LoVo (cell line): ENCODE measurements around the gene XRCC5.
A peak's percentile ranks its signal among the peaks of the same experiment; 100 is the strongest.

Experiments used
- DNase-seq: peaks from one replicate; pipeline ENCODE4 v3.0.0-alpha.2; 2016; ENCODE audit warnings: low spot score

The XRCC5 gene

DNA sequence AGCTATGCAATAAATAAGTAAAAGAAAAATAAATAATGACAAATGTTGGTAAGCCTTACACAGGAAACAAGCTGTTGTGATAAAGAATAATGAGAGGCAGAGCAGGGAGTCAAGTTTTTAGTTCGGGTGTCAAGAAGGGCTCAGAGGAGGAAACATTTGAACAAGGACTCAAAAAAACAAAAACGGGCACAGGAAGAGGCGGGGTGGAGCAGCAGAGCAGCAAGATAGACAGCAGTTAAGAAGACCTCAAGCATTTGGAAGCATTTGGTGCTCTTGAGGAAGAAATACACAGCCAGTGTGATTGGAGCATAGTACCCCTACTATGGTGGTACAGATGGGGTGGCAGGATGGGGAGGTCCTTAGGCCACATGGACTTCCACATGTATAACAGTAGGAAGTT, 24.6 kb upstream of the XRCC5 start:
- no peak for DNase-seq

DNA sequence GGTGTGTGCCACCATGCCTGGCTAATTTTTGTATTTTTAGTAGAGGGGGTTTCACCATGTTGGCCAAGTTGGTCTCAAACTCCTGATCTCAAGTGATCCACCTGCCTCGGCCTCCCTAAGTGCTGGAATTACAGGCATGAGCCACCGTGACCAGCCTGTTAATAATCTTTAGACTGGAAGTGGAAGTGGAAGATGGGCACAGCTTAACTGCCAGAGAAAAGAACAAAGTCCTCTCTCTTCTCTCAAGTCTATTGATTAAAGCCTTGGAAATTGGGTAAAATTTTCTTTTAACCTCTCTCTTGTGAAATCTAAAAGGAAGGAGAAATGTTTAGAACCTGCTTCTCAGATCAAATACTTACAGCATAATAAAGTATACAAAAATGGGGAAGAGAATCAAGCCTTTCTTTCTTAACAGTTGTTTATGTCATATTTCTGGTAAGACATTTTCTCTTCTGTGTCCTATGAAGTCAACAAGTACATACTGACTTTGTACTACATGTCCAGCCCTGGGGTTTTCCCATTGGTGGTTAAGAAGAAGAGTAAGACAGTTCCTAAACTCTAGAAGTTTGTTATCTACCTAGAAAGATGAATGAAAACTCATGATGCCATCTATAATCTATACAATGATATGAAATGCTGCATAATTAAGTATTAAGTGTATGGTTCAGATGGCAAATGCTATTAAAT, 22.8 kb upstream of the XRCC5 start:
- DNase-seq = no peak

DNA sequence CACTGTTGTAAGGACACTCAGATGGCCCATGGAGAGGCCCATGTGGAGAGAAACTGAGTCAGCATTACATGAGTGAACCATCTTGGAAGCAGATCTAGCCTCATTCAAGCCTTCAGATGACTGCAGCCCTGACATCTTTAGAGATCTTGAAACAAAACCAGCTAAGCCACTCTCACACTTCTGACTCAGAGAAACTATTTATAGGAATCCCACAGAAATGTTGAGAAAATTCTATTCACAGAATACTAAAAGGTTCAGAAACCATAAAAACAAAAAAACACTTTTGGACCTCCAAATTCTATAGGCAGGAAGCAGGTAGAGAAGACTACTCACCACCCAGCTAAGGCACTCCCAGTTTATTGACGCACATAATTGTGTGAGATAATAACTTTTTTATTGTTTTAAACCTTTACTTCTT, 18.8 kb upstream of the XRCC5 start:
- no peak for DNase-seq

DNA sequence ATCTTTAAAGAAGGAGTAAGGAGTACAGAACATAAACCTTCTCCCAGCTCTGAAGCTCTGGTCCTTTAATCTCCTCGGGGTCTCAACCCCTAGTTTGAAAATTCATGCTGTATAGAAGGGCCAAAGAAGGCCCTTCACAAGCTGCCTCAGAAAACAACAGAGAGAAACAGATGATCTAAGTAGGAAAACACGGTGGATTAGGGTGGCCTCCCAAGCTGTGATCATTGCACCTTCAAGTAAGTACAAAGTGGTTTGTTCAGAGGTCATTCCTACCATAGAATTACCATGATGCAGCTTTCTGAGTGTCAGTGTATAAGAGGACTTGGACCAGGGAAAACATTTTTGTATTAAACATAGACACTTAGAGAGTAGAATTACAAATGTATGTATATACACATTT, 16.5 kb upstream of the XRCC5 start:
- DNase-seq = no peak

DNA sequence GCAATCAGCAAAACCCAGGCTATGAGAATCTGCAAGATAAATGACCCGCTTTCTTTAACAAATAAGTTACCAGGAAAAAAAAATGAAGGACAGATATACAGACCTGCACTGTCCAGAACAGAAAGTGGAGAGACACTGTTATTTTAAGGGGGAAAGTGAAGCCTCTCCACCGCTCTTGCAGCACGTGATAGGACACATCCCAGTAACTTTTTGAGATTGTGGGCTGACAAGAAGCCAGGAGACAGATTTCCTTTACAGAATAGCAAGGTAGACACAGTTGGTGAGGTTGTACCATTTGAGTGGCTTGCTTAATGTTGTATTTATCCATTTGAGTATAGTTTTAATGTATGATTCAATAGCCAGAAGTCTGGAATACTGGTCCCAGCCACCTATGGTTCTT, 14.4 kb upstream of the XRCC5 start:
- DNase-seq = no peak

DNA sequence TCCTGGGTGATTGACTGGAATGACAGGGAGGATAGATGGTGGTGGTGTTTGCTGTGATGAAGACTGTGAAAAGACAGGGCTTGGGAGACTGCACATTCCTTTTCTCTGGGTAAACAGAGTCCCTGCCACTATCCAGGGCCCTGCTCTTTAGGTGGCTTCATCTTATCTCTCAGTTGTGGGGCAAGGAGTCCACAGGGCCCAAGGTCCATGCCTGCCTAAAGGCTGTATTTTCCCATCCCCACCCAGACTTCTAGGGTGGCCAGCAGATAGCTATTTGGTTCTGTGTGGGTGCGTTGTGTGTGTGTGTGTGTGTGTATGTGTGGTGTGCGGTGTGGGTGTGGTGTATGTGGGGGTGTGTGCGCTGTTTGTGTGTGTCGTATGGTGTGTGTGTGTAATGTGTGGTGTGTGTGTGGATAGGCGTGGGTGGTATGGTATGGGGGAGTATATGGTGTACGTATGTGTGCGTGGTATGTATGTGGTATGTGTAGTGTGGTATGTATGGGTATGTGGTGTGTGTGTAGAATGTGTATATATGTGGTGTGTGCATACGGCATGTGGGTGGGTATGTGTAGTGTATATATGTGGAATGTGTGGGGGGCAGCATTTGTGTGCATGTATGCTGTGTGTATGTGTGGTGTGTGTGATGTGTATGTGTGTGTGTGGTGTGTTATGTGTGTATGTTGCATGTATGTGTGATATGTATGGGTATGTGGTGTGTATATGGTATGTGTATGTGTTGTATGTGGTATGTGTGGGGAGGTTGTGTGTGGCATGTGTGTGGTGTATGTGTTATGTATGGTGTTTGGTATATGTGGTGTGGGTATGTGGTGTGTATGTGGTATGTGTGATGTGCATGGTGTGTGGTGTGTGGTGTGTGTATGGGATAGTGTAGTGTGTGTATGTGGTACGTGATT, 10.5 kb upstream of the XRCC5 start:
- DNase-seq = no peak

DNA sequence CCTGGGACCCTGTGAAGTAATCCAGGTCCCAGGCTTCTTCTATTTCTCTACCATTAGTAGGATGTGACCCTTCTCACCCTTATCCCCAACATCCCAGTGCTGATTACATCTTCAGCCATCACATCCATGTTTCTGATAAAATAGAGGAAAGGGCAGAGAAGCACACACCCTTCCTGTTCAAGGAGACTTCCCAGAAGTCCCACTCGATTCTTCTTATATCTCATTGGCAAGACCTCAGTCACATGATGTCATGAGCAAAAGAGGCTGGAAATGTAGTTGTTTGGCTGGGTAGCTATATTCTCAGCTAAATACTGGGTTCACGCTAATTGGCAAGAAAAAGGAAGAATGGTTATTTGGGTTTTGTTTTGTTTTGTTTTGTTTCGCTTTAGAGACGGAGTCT, 8.0 kb upstream of the XRCC5 start:
- no peak for DNase-seq

DNA sequence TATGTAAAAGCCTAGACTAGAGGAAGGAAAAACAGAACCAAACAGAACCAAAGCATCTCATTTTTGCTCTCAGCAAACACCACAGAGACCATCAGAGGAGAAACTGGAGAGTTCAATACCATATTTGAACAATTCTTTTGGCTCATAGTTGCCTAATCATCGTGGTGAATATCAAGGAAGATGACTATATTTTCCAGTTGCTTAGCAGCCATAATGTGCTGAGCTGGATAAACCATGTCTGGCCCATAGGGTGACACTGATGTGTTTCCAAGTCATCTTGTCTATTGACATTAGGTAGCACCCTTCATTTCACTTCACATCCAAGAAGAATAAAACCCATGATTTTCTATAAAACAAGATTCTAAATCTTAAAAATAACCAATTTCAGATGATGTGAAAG, 5.9 kb upstream of the XRCC5 start:
- DNase-seq = no peak

DNA sequence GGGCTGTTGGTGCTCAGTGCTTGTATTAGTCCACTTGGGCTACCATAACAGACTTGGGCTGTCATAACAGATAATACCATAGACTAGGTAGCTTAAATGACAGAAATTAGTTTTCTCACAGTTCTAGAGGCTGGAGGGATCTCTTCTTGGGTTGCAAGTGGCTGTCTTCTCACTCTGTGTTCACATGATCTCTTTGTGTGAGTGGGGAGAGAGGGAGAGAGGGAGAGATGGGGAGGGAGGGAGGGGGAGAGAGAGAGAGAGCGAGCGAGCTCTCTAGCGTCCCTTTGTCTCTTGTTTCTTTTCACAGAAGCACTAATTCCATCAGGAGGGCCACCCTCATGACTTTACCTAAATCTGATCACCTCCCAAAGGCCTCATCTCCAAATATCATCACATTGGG, 4.5 kb upstream of the XRCC5 start:
- DNase-seq = no peak

DNA sequence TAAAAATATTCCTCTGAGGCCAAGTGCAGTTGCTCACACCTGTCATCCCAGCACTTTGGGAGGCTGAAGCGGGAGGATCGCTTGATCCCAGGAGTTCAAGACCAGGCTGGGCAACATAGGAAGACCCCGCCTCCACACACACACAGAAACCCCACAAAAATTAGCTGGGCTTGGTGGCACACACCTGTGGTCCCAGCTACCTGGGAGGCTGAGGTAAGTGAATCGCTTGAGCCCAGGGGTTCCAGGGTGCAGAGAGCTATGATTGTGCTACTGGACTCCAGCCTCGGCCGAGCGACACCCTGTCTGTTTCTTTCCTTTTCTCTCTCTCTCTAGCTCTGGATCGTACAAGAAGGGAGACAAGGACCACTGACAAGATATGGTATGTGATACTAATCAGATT, 1.8 kb upstream of the XRCC5 start:
- no peak for DNase-seq

DNA sequence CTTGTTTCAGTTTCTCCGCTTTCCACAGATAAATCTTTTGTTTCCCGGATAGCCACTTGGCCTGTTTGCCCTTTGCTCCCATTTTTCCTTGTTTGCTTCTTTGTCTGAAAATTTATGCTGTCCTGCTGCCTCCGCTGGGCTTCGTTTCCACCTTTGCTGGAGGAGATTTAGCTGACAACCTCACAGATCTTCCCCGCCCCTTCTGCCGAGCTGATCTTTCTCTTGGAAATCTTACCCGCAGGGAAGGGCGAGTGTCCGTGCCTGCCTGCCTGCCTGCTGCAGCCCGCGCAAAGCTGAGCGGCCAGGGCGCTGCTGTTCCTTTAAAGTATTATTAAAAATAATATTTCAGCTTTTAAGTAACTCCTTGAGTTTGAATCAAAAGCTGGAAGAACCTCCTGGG, 1.4 kb upstream of the XRCC5 start:
- no peak for DNase-seq

DNA sequence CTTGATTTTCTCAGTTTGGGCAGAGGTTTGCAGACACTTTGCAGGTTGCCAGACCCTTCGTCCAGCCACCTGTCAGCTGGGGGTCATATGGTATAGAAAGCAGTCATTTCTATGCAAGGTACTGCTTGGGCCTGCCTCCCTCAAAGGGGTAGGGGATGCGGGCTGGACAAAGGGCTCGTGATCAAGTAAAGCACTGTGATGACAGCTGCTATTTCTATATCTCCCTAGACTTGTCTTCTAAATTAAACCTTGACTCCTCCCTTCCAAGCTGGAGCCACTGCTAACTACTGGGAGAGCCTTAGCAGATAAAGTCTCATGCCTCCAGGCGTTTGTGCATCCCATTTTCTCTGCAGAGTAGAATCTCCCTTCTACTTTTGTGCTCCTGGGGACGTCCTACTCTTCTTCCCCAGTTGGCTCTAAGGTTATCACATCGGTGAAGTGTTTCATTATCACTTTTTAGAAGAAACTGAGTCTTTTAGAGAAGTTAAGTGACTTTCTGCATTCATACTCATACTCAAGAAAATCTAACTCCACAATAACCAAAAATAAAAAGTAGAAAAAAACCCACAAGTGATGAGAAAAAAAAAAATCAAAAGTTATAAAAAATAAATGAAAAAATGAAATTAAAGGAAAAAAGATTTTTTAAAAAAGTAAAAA, 710 bp upstream of the XRCC5 start:
- no peak for DNase-seq

DNA sequence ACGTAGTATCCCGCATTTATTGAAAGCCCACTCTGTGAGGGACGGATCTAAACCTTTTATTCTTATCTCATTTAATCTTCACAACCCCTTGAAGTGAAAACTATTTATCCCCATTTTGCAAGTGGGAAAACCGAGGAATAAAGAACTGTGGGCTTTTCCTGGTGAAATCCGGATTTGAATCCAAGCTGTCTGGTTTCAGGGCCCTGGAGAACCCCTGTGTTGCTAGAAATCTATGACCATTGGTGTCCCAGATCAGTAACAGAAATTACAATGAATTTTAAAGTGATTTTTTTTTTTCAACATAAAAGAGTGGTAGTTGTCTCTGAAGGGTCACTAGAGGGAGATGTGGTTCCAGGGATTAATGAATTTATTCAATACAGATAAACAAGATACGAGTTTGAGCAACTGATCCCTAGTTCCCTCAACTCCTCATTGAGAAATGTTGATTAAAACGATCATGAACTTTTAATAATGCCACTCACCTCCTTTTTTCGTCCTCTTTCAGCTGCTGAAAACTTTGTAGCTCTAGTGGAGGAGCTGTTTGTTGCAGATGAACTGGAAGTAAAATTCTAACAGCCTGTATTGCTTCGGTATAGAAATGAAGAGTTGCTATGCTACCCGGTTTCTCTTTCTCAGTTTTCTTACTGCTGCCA, 940 bp downstream of the XRCC5 start:
- DNase-seq = peak; percentile 39

DNA sequence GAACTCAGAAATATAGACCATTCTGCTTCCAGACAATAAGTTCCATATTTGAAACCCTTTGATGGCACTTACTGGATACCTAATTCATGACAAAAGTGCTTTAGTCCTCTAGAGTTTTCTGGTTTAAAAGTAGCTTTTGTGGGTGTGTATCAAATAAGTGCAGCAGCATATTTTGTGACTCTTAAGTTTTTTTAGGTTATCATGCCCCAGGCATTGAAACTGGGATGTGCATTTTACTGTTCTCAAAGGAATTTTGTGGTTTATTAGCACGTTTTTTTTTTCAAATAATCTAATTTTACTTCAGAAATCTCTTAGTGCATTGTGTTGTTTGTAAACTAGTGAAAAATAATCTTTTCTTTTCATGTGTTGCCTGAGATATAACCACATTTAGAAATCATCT, 1.5 kb downstream of the XRCC5 start:
- no peak for DNase-seq

DNA sequence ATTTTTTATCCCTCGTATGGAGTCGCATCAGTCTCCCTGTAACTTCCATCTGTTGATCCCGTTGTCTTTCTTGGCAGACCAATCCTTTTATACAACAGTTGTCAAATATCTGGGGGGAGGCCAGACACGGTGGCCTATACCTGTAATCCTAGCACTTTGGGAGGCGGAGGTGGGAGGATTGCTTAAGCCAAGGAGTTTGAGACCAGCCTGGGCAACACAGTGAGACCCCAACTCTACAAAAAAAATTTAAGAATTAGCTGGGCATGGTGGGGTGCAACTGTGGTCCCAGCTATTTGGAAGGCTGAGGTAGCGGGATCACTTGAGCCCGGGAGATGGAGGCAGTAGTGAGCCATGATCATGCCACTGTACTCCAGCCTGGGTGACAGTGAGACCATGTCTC, 2.0 kb downstream of the XRCC5 start:
- DNase-seq = no peak

DNA sequence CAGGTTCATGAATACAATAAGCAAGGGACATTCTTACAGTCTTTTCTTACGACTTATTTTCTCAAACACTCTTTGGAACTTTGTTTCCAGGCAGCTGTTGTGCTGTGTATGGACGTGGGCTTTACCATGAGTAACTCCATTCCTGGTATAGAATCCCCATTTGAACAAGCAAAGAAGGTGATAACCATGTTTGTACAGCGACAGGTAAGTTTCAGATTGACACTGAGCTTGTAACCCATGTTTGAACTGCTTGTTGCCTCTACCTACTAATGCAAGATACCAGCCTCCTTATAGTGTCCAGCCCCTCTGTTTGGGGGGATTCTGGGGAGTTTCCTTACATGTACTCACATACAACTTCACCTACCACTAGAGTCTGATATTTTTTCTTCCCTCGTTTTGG, 3.8 kb downstream of the XRCC5 start:
- no peak for DNase-seq

DNA sequence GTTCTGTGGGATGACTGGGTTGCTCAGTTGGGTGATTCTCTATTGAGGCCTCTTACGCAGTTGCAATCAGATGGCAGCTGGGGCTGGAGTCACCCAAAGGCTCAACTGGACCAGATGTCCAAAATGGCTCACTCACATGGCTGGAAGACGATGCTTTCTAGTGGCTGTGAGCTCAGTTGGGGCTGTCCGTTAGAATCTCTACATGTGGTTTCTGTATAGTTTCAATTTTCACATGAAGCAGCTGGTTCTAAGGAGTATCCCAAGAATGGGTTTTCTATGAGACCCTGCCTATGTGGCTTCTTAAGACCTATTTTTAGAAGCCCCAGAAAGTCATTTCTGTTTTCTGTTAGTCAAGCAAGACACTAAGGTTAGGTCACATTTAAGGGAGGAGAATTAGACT, 4.4 kb downstream of the XRCC5 start:
- no peak for DNase-seq

DNA sequence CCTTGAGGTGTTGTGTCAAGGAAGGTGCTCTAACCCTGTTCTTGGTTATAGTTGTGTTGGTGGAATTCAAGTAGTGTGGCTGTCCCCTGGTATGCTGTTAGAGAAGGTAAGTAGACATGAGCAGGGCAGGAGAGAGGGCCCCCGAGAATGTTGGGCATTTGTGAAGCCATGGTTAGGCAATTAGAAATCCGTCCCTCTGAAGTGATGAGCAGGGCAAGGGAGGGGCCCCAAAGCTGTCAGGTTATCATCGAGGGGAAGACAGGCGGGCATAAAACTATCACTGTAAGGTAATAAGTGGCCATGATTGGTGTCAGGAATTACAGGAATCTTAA, 5.2 kb downstream of the XRCC5 start:
- DNase-seq = no peak

DNA sequence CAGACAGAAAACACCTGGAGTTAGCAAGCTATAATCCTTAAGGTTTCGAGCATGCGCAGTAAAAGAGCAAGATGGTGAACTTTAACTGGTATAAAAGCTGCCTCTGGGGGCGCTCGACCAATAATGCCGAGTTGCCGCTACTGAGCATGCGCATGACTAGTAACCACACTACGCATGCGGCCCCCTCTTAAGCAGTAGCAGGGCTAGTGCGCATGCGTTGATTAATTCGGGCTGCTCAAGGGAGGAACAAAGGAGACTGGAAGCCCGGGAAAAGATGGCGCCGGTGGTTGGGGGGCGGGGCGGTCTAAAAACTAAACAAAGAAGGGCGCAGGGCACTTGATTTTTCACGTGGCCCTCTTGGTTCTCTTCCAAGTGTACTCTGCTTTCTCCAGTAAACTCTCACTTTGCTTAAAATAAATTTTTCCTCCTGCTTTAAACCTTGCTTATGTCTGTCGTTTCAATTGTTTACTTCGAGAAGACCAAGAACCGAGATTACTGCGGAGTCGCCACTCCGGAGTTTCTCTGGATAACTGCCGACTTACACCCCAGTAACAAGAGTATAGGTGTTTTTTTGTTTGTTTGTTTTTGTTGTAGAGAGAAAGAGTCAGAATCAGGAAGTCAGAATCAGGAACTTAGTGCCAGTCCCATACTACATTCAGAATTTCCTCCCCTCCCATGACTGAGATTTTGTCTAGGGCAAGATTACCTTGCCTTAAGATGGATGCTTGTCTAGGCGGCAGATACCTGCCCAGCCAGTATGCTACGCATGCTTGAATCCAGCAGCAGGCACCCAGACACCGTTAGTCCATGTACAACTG, 5.8 kb downstream of the XRCC5 start:
- DNase-seq = peak; percentile 98

DNA sequence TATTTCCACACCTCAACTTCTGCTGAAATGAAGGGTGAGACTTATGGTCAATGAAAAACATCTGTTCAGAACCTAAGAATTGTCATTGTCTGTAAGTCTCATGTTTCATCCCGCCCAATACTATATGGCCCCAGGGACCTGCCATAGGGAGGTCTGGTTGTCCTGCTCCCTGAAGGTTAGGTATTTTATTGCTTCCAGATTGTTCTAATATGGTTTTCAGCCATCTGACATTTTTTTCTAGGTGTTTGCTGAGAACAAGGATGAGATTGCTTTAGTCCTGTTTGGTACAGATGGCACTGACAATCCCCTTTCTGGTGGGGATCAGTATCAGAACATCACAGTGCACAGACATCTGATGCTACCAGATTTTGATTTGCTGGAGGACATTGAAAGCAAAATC, 7.3 kb downstream of the XRCC5 start:
- no peak for DNase-seq

DNA sequence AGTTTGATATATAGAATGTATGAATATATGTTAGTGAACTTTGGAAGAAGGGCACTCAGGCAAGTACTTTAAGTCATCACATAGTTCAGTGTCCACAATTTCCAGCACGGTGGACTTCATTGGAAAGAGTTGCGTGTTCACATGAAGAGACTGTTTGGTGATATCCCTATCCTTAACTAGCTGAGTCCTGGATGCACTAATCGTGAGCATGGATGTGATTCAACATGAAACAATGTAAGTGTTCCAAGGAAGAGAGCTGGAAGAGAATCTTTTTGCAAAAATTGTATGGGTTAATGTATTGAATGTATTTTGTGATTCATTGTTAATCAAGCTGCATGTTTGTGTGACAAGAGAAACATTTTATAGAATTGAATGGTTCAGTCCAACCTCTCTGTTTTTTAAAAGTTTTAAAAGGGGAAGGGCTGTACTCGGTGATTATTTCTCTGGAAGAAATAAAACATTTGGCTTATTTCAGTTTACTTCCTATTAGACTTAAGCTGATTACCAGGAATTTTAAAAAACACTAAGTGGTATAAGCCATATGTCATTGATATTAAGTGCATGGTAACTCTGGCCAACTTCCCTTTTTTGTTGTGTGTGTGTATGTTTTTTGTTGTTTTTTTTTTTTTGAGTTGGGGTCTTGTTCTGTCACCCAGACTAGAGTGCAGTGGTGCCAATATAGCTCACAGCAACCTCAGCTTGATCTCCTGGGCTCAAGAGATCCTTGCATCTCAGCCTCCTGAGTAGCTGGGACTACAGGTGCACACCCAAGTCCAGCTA, 8.6 kb downstream of the XRCC5 start:
- no peak for DNase-seq
